ENCODE measurements around the gene SLC1A4. TPM values are rescaled to one million over a fixed set of nuclear protein-coding genes. Genes with fewer than 3 reads are reported as not detected.
A peak's percentile ranks its signal among the peaks of the same experiment; 100 is the strongest.

The SLC1A4 gene
- total and polyA plus RNA-seq, 7 donors, result 0.60 to 13.4 (median 5.1) TPM

- Histone ChIP-seq H3K36me3 (no peaks in the 10 kb centered on the region), H3K27ac (peak overlapping the region; percentile 93 to 96 (median 94)), H3K4me1 (peaks cover 0 to 44% (median 41%) of the 10 kb centered on the region in 4 donors), H3K9me3 (no peaks in the 10 kb centered on the region), H3K27me3 (no peaks in the 10 kb centered on the region), H3K4me3 (peak overlapping the region; percentile 57 to 95 (median 88))
- intact Hi-C loops (cut with DNase I), result loop anchor here (5.0 kb wide), 2 partner anchors 68 to 72 kb away; partner anchors contain the start of gene SLC1A4
- DNase-seq, result no peak
- TF ChIP-seq EP300 (IDR thresholded peaks at IDR 0.05) (no peak), CTCF (IDR thresholded peaks at IDR 0.05) (no peak), POLR2AphosphoS5 (IDR thresholded peaks at IDR 0.05) (no peak), POLR2A (IDR thresholded peaks at IDR 0.05) (no peak)
- WGBS, 2 donors, result 6 to 7% methylated on average over 42 of the region's 42 CpGs
Measured at GRCh38 chr2:65055422-65056214, 66.4 kb downstream of the SLC1A4 start.

GRCh38 chr2:65056215-65057053, 67.2 kb downstream of the SLC1A4 start, which contains the start of gene CEP68:
CEP68 (plus strand) TSS chr2:65056416; CDS start chr2:65069445, 13,029 bp downstream.
- Histone ChIP-seq H3K4me1 (peaks cover 0 to 52% (median 47%) of the 10 kb centered on the region in 4 donors), H3K27ac (peak within 1 kb of the TSS; percentile 93 to 96 (median 94)), H3K9me3 (no peaks in the 10 kb centered on the region), H3K27me3 (no peaks in the 10 kb centered on the region), H3K36me3 (no peaks in the 10 kb centered on the region), H3K4me3 (peak within 1 kb of the TSS; percentile 57 to 95 (median 88))
- peak; percentile 99 for DNase-seq
- 0 to 1% methylated on average over 99 of the region's 99 CpGs for WGBS, 2 donors
- TF ChIP-seq POLR2A (IDR thresholded peaks at IDR 0.05) (peak; percentile 30 to 76), EP300 (IDR thresholded peaks at IDR 0.05) (no peak), CTCF (IDR thresholded peaks at IDR 0.05) (no peak), POLR2AphosphoS5 (IDR thresholded peaks at IDR 0.05) (peak; percentile 91 to 98 (median 94))
- intact Hi-C loops (cut with DNase I), result loop anchor here (5.0 kb wide), 2 partner anchors 69 to 71 kb away; partner anchors contain the start of gene SLC1A4

GRCh38 chr2:65057054-65057375, 67.8 kb downstream of the SLC1A4 start:
- Histone ChIP-seq H3K4me3 (peak overlapping the region; percentile 57 to 95 (median 88)), H3K9me3 (no peaks in the 10 kb centered on the region), H3K36me3 (no peaks in the 10 kb centered on the region), H3K27ac (peak overlapping the region; percentile 93 to 96 (median 94)), H3K27me3 (no peaks in the 10 kb centered on the region), H3K4me1 (peaks cover 0 to 58% (median 52%) of the 10 kb centered on the region in 4 donors)
- intact Hi-C loops (cut with DNase I), result loop anchor here (5.0 kb wide), 2 partner anchors 70 kb away; partner anchors contain the start of gene SLC1A4
- TF ChIP-seq POLR2AphosphoS5 (IDR thresholded peaks at IDR 0.05) (no peak), EP300 (IDR thresholded peaks at IDR 0.05) (no peak), CTCF (IDR thresholded peaks at IDR 0.05) (no peak), POLR2A (IDR thresholded peaks at IDR 0.05) (no peak)
- 1 to 4% methylated on average over 5 of the region's 5 CpGs for WGBS, 2 donors
- DNase-seq, result no peak

GRCh38 chr2:65057391-65058052, 68.3 kb downstream of the SLC1A4 start:
- no peaks in the 10 kb centered on the region for H3K27me3 ChIP-seq
- peak overlapping the region; percentile 57 to 95 (median 88) for H3K4me3 ChIP-seq
- no peak for TF ChIP-seq POLR2A (IDR thresholded peaks at IDR 0.05)
- TF ChIP-seq CTCF (IDR thresholded peaks at IDR 0.05), result no peak
- TF ChIP-seq EP300 (IDR thresholded peaks at IDR 0.05), result no peak
- peak in 1 of 4 donors; percentile 27 for TF ChIP-seq POLR2AphosphoS5 (IDR thresholded peaks at IDR 0.05)
- H3K27ac ChIP-seq, result peak overlapping the region; percentile 93 to 96 (median 94)
- DNase-seq, result no peak
- intact Hi-C loops (cut with DNase I), result loop anchor here (5.0 kb wide), 2 partner anchors 70 kb away; partner anchors contain the start of gene SLC1A4
- H3K9me3 ChIP-seq, result no peaks in the 10 kb centered on the region
- 12 to 35% methylated on average over 6 of the region's 6 CpGs for WGBS, 2 donors
- H3K4me1 ChIP-seq, result peaks cover 0 to 63% (median 53%) of the 10 kb centered on the region in 4 donors
- H3K36me3 ChIP-seq, result no peaks in the 10 kb centered on the region

All from sigmoid colon (tissue), 7 donors.